ENCODE data around the gene VIPR2.

The VIPR2 gene

GRCh38 chr7:159036916-159037605 is 107.6 kb downstream of the VIPR2 start:
- no peak for DNase-seq

DNA sequence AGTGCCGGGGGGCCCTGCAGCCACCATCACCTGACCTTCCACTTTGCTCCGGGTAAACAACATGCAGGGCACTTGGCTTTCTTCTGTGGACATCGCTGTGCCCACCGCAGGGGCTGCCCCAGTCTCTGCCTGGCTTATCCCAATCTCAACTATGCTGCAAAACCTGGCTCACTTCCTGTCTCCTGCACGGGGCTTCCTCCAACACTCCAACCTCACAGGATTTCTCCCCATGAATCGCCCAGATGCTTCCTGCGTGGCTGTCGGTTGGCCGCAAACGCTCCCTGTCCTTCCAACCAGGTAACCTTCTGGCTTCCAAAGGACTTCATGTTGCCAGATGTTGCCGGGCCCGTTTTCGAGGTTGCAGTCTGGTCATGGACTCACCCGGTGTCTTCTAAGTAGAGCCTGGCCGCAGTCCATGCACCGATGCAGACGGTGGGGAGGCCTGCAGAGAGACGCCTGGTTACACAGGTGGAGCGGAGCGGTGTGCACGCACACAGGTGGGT is 109.0 kb downstream of the VIPR2 start:
- no peak for DNase-seq

DNA sequence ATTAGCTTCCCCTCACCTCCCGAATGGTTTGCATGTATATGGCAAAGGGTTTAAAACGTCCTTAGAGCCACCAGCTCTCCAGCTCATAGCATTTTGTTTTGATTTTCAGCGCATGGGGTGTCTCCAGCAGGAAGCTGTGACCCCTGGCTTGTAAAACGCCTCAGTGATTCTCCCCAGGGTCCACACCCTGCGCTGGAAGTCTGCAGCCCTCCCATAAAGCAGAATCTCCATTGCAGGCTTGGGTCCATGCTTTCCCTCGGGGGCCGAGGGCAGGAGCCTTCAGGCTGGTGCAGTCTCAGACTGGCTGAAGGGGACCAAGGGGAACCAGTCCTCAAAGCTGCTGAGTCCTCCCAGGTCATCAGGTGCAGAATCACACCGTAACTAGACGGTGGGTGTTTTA is 109.7 kb downstream of the VIPR2 start:
- no peak for DNase-seq

DNA sequence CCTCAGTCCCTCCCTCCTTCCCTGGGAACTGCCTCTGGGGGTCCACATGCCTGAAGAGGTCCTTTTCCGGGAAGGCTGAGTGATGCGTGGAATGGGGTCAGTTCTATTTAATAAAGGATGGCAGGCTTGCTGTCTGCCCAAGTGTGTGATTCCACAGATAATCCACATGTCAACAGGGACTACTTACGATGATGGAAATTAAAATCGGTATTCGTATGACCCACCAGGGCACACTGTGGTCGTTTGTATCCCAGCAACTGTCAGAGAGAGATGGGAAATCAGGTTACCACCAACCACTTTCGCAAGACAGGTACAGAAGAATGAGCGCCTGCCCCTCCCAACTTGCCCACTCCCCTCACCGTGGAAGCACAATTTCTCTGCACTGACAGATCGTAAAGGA is 110.3 kb downstream of the VIPR2 start:
- DNase-seq, result no peak

DNA sequence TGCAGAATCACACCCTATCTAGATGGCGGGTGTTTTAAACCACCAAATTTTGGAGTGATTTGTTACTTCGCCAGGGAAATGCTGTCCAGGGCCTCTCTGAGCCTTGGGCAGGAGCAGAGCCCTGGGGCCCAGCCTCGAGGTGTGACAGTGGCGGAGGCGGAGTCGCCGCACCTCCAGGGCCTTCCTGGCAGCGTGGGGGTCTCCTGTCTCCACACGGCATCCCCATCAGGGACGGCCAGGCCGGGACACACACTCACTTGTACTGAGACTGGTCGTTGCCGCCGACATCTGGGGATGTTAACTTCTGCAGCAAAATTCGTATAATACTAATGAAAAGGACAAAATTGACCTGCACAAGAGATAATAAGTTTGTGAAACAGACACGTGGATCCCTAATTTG is 110.7 kb downstream of the VIPR2 start:
- no peak for DNase-seq

DNA sequence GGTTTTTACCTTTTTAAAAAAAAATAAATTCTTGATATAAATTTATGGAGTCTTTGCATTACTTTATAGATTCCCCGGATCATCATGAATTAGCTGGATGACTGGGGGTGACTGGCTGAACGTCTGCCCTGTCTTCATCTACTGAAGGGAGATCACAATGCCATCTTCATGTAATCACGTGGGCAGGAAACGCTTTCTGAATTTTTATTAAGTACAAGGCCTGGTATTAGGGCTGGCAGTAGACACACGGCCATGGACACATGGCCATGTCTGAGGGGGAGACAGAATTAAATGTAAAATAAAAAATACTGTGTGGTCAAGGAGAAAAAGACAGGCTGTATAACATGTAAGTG is 111.2 kb downstream of the VIPR2 start:
- no peak for DNase-seq

DNA sequence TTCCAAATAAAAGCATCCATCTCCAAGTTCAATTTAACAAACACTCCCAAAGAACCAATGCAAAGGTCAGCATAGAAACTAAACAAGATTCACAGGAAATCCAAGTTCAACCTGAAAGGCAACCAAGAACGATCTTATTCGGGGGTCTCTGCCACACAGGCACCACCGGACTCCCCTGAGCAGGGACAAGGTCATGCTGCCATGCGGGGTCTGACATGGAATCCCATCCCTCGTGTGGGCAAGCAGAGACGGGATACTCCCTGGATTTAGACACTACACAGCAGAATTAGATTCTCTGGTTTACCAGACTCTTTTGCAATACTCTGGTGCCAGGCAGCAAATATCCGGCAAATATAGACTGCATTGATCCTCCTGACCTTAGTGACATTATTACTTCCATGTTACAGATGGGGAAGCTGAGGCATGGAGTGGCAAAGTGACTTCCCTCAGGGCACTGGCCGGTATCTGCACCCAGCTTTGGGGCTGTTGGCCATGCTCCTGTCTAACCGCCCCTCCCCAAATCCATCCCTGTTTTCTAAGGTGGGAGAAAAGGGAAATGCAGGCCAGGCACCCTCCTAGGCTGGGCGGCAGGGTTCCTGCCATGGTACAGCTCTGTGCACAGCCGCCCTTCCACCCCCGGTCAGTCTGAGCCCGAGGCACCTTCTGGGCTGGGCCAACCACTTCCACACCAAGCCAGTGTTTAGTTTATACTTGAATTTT is 111.8 kb downstream of the VIPR2 start:
- no peak for DNase-seq

DNA sequence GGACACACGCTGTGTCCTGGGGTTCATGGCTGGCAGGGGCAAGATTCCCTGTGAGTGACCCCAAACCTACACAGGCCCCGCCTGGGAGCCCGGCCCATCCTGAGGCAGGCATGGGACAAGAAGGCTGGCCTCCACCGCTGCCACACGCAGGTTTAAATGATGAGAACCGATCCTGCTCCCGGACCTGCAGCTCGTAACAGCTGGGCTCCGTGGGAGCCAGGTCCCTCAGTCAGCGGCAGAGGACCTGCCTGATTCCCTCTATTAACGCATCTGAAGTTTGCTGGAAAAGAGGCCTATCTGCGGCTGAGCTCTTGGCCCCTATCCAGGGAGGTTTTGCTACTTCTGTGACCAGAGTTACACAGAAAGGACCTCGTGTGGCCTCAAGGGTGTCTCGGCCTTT is 112.3 kb downstream of the VIPR2 start:
- no peak for DNase-seq

GRCh38 chr7:159031750-159032149 is 112.9 kb downstream of the VIPR2 start:
- no peak for DNase-seq

GRCh38 chr7:159031135-159031701 is 113.4 kb downstream of the VIPR2 start:
- no peak for DNase-seq

DNA sequence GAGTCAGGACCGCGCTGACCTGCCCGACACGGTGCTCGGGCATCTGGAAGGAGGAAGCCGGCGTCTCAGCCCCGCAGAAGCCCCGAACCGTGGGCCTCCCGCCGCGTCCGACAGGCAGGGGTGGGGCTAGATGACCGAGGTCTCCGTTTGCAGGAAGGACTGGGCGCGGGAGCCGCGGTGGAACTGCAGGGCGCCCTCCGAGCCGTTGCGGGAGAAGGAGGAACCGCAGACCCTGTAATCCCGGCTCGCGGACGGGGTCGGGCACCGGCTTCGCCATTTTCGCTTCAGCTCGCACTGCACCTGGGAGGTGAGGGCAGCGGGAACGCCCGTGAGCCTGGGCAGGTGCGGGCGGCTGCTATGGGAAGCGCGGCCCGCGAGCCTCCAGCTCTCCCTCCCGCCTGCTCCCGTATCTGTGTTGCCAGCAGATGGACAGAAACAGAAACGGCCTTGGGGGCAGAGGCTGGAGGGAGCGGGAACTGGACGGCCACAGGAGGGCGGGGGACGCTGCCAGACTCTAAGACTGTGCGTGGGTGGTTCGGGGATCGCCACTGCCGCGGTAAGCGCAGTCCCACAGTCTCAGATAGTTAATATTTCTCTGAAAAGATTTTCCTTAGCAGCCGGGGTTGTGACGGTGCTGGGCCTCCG is 114.1 kb downstream of the VIPR2 start:
- no peak for DNase-seq

DNA sequence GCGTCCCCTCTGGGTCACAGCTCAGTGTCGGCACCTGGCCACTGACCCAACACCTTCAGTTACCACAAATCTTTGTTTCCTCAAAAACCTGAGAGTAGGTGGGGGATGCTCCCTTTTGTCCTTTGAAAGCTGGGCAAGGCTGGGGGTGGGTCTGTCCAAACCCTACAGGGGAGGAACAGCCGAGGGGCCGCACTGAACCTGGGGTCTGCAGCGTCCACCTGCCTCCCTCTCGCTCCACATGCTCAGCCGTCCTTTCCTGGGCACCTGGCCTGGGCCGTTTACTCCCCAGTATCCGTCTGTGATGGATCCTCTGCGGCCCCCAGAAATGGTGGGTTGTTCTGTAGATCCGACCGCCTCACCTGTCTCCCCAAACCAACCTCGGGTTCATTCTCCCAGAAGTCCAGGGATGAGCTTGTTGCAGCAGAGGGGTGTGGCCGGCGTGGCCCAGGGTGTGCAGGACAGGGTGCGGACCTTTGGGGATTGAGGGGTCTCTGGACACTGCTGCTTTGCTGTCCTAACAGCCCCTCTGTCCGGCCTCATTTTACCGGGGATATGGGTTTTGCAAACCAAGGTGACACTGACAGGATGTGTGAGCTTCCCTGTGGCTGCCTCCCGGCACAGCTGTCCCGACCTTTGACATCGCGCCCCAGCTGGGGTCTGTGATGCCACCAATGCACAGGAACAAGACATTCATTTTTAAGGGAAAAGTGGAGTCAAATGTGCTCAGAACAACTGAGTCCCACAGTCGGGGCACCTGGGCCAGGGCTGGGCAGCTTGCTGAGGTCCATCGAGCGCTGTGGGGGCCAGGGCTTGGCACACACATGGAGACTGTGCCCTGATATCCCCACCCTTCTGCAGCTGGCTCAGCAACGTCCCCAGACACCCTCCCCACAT is 115.9 kb downstream of the VIPR2 start:
- no peak for DNase-seq

DNA sequence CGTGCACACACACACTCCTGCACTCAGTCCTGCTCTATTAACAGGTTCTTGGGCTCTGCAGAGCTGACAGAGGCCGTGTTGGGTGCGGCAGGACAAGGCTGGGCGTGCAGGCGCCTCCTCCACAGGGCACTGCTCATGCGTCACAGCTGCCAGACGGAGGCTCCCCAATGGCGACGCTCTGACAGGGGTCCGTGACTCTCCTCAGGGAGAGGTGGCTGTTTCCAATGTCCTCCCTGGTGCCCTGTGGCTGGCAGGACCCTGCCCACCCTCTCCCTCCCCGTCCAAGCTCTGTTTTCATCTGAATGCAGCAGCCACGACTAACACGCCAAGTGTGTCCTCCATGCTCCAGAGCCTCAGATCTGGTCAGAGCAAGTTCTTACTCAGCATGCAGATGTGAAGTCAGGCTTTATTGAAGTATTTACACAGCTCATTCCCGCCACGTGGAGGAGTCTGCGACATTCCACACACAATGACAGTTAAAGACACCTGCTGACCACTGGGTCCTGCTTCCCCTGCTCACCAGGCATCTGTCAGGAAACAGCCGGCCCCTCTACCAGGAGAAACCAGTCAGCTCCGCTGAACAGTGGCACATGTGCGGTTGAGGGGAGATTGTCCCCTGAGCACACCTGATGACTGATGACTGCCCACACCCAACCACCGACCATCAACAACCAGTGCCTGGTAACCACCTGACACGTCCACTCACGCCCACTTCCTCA is 116.7 kb downstream of the VIPR2 start:
- DNase-seq, result no peak

DNA sequence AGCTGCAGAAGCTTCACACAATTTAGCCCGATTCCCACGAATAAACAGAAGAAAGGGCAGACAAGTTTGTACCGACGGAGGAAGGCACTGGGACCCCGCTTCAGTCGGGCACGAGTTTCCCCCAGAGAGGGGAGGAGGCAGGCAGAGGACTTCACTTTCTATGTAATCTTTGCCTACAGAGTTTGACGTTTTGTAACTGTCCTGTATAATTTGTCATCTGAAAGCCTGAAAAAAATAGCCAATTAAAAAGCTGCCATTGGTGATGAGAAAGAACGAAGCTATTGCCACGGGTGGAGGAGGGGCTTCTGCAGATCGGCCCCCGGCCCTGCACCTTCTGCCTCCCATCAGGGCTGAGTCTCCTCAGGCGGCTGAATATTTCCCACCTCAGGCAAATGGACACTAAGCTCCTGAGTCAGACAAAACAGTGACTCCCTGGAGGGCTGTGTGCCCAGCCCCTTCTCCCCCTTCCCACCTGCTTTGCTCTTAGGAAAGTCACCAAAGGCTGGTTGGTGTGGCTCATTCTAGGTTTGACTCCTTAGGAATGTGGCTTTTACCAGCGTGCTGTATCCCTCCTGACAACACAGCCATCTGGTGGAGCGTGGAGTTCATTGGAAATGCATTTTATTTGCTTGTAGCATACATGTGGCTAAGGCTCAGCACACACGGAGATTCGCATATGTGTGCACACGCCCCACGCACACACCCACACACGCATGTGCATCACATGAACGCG is 117.4 kb downstream of the VIPR2 start:
- no peak for DNase-seq

DNA sequence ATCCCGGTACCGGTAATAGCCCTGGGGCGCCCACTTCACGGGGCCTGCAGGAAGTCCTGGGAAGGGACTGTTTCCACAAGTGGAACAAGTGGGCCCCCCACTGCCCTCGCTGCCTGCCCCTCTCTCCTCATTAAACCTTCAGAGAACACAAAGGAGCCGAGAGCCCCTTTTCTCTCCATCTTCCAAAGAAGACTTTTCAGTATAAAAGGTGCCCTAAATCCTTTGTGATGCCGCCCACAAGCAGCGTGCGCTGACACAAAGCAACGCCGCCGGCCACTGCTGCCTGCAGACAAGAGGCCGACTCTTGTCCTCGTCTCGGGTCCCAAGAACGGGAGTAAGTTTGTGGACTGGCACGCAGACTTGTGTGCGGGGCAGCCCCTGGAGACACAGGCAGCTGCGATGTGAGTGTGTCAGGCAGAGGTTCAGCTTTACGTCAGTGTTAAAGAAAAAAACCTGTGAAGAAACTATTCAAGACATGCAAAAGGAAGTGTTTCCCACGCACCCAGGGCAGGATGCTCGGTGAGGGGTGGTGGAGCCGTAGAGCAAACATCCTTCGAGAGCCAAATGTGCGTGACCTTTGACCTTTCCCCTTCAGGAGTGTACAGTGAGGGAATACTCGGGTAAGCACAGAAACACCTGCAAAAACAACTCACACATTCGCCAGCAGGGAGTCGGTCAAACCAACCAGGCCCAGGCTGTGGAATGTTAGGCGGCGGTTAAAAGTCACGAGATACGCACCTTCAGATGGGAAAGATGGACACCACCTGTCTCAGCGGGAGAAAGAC is 118.2 kb downstream of the VIPR2 start:
- no peak for DNase-seq

GRCh38 chr7:159025161-159025779 is 119.4 kb downstream of the VIPR2 start:
- DNase-seq, result no peak

DNA sequence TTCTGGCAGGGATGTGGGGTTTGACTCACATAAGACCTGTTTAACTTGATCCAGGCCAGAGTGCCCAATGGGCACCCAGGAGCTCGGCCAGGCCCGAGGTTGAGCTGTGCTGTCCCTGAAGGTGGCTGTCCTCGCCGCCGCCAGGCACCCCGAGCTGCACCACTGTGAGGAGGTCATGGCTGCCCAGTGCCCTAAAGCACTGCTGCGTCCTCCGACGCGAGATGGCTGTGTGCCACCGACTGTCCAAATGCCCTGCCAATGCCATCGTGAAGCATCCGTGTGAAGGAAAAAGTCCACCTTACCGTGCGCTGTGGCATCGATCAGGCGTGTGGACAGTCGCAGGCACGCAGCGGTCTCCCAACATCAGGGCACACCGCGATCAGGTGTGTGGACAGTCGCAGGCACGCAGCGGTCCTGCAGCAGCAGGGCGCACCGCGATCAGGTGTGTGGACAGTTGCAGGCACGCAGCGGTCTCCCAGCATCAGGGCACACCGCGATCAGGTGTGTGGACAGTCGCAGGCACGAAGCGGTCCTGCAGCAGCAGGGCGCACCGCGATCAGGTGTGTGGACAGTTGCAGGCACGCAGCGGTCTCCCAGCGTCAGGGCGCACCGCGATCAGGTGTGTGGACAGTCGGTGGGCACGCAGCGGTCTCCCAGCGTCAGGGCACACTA is 120.3 kb downstream of the VIPR2 start:
- DNase-seq, result no peak

GRCh38 chr7:159023746-159024145 is 120.9 kb downstream of the VIPR2 start:
- no peak for DNase-seq

GRCh38 chr7:159023206-159023605 is 121.5 kb downstream of the VIPR2 start:
- no peak for DNase-seq

Measured in GDM1 (cell line).